SKM-1 (cell line): ENCODE results near the gene LRTM2.

Source experiments
- DNase-seq: peaks from one replicate; lab custom pipeline; 2025; ENCODE audit not compliant: unreplicated experiment; lab: John Stamatoyannopoulos, UW

The LRTM2 gene

GRCh38 chr12:1820191-1820895 is at the start of gene LRTM2:
Gene LRTM2, plus strand, starts transcription at chr12:1820565. Its CDS starts 7,584 bp downstream, at chr12:1828149.
- no peak for DNase-seq

GRCh38 chr12:1773937-1774655 is 46.3 kb upstream of the LRTM2 start:
- no peak for DNase-seq

DNA sequence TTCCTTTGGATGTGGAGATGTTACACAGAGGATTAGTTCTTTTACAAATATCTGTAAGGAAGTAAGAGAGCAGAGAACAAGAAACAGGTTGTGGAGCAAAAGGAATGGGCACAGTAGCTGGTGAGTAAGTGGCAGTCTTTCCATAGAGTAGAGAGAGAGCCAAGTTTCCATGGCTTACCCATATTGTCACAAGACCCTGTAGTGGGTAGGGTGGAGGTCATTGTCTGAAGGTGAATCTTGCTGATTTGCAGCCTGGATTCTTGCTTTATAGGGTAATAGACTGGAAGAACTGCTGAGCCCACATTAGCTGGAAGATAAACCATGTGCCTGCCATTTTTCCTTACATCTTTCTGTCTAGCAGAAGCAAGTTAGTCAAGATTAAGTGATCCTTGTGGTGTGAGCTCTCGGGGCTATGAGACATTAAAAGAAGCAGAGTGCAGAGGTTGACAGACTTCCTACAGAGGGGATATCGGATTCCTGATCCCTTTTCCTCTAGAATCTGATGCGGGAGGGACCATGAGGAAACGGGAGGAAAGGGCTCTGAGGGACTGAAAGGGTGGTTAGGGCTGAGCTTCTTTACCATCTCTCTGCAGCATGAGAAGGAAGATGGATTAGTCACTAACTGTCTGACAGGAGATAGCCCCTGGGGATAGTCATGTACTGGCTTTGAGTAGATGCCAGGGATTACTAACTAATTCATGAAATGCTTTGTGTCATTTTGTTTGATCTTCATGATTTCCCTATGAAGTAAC is 44.0 kb upstream of the LRTM2 start:
- no peak for DNase-seq

DNA sequence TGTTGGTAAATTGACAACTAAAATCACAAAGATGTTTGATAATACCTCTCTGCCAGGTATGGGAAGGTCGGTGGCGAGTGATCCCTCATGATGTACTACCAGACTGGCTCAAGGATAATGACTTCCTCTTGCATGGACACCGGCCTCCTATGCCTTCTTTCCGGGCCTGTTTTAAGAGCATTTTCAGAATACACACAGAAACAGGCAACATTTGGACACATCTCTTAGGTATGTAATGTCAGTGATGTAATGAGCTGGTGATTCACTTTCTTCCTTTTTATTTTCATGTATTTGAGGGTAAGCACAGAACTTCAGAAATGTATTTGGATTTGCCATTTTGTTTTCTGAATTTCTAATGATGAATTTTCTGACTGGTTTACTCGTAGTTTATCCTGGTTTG is 42.6 kb upstream of the LRTM2 start:
- no peak for DNase-seq

DNA sequence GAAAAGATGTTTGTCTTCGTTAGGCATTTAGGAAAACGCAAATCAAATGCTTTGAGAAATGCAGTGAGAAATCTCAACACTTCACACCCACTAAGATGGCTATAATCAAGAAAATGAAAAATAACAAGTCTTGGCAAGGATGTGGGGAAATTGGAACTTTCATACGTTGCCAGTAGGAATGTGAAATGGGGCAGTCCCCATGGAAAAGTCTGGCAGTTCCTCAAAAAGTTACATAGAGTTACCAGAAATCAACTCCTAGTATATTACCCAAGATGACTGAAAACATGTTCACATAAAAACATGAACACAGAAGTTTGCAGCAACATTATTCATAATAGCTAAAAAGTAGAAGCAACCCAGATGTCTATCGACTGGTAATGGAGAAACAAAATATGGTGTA is 41.5 kb upstream of the LRTM2 start:
- DNase-seq, result no peak

DNA sequence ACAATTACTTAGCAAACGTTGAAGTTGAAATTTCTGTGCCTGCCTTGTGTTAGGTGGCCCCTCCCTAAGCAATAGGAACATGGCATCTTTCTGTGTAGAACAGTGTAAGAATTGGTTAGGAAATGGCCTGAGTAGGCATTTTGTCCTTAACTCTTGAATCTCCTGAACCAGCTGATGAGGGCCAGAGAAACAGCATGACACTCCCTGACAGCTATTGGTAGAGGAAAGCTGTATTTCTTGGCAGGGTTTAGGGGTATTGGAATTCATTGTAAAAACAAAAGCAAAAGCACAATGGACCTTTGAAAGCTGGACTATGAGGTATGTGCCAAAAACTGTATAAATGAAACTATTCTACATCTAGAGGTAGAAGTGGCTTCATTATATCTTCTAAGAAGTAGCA is 40.6 kb upstream of the LRTM2 start:
- no peak for DNase-seq

GRCh38 chr12:1781772-1782171 is 38.6 kb upstream of the LRTM2 start:
- no peak for DNase-seq

GRCh38 chr12:1782215-1782614 is 38.1 kb upstream of the LRTM2 start:
- no peak for DNase-seq

DNA sequence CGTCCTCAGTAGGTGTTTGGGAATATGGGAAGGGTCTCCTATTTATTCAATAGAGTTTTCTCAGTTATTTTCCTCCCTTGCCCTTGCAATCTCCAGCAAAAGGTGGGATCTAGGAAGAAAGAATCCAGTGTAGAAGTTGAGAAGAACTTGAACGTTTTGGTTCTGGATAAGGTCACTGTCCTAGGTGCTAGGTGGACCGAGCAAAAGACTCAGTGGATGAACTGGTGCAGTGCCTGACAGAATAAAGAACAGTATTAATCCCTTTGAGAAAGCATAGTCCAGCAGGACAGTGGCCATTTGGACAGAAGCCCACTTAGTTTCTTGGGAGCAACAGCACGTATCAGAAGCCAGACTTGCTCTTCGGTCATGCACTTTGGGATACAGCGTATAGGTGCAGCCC is 32.7 kb upstream of the LRTM2 start:
- no peak for DNase-seq

GRCh38 chr12:1790444-1790843 is 29.9 kb upstream of the LRTM2 start:
- no peak for DNase-seq

DNA sequence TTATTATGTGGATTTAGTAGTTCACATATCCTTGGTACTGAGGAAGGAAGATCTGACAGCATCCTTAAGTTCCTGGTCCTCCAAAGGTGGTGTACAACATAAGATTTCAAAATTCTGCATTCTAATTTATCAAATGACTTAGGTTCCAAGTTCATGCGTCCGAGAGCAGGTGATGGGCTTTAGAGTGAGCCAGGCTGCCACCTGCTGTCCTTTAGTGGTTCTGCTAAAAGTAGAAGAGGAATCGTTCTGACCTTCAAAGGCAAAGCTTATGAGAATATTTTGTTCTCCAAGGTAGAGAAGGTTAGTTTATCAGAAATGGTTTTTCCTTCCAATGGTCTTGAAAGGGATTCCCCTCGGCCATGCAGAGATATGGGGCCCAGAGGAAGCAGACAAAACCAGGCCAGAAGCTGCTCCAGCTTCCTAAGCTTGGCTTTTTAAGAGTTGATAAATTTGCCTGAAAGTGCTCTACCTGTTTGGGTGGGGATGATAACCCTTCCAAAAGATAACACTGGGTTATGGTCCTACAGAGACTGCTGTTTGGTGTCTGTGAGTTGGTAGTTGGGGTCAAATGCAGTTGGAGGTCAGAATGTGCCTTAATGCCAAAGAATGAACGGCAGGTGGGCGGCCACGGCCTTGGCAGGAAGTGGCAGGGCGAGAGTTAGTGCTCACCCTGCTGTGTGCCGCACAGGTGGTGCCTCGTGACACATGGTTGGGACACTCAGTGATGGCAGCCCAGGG is 29.1 kb upstream of the LRTM2 start:
- DNase-seq, result peak; percentile 9

- no peak for DNase-seq
Measured at GRCh38 chr12:1792406-1792805, 28.0 kb upstream of the LRTM2 start.

GRCh38 chr12:1793426-1794210 is 26.7 kb upstream of the LRTM2 start:
- DNase-seq, result no peak

DNA sequence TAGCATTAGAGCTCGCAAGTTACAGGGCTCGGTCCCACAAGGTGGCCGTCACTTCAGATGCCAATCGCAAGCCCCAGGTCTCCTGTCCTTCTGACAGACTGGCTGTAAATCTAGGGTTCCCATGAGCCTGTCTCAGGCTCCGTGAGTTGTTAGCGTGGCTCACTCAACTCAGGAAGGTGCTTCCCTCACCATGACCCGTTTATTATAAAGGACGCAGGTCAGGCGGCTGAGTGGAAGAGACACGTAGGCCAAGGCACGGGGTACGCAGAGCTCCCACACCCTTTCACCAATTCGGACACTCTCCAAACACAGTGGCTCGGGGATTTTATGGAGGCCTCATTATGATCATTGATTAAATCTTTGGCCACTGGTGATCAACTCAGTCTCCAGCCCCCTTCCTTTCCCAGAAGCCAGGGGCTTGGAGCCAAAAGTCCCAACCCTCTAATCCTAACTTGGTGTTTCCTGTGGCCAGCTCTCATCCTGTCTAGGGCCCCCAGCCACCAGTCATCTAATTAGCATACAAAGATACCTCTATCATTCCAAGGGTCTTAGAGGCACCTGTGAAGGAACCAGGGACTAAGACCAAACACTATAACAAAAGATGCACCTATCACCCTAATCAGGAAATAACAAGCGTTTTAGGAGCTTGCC is 25.8 kb upstream of the LRTM2 start:
- no peak for DNase-seq

- no peak for DNase-seq
Measured at GRCh38 chr12:1795221-1795784, 25.1 kb upstream of the LRTM2 start.

GRCh38 chr12:1795785-1796514 is 24.4 kb upstream of the LRTM2 start:
- DNase-seq, result peak; percentile 45

GRCh38 chr12:1796515-1797010 is 23.8 kb upstream of the LRTM2 start:
- DNase-seq, result no peak

- no peak for DNase-seq
Measured at GRCh38 chr12:1797011-1797901, 23.1 kb upstream of the LRTM2 start.
